ENCODE results near the gene SNX4.
"Not testable (repeated sequence)": the region's sequence is repeated elsewhere in the genome, so short reads cannot be mapped to it uniquely, and the experiment has no call there.

SNX4 gene

DNA sequence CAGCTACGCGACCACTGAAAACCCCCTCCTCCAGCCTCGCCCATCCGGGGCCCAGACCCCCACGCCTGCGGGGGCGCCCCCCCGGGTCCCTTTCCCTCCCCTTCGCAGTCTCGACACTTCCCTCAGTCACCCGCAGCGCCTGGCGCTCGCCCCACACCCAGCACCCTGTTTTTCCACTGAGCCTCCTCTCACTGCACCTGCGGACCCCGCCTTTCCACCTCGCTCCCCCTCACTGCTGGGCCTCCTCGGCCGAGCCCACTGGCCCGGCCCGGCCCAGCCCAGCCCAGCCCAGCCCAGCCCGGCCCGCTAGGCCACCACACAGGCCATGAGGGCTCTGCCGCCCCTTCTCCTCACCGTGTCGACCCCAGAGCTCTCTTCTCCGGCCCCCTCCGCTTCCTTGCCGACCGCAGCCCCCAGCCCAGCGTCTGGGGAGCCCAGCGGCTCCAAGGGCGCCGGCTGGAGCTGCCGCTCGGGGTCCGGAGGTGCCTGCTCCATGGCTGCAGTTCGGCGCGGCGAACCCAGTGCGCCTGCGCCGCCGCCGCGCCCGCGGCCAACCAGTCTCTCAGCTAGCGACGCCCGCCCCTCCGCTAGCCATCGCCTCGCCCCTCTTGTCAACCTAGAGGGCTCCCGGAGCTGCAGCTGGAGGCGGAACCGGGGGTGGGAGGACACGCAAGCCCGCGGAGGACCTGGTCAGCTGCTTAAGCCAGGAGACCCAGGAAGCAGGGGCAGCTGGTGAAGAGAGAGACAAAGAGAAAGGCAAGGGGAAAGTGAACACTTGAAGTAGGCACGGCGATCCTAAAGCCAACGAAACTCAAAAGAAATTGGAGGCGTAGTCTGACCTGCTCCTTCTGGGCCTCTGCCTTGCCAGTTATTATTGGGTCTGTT is at the start of gene SNX4:
Gene SNX4, minus strand, starts transcription at position 525 of the 885 bp plus-strand sequence. Its CDS starts 30 bp downstream, at position 495.
- peak; percentile 52 for DNase-seq

- no peak for DNase-seq
These were observed 36.3 kb upstream of the SNX4 start for GRCh38 chr3:125556314-125556713.

- DNase-seq: no peak
These were observed 32.4 kb upstream of the SNX4 start for GRCh38 chr3:125552401-125552800.

DNA sequence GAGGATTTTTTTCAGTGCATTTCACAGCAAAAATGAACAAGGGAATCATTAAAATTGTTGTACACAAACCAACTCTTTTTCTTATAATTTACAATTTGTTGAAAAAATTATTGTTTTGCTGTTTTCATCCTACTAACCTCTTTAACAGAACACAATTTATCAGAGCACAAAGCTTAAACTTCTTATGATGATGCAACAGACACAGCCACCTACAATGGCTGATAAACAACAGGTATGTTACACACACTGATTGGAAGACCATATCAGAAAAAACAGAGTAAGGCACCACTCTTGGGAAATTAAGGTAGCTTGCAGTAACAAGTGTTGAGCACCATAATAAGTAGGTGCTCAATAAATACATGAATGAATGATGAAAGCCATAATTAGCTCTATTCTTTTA is 8.9 kb upstream of the SNX4 start:
- no peak for DNase-seq

DNA sequence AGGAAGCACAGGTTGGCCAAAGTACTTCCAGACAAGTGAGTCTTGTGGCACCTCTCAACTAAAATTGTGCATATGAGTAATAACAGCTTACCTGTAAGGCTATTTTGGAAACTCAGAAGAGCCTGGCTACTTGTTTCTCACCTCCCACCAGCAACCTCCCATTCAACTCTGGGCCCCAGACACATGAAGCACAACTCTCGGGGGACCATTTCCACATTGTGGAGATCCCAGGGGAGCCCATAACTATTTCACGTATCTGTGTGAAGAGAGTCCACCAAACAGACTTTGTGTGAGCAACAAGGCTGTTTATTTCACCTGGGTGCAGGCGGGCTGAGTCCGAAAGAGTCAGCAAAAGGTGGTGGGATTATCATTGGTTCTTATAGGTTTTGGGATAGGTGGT is 5.2 kb upstream of the SNX4 start:
- DNase-seq: no peak

- DNase-seq: not testable (repeated sequence)
These were observed 539 bp upstream of the SNX4 start for GRCh38 chr3:125520563-125520919.

- no peak for DNase-seq
These were observed 4.6 kb downstream of the SNX4 start for GRCh38 chr3:125515421-125515820.

DNA sequence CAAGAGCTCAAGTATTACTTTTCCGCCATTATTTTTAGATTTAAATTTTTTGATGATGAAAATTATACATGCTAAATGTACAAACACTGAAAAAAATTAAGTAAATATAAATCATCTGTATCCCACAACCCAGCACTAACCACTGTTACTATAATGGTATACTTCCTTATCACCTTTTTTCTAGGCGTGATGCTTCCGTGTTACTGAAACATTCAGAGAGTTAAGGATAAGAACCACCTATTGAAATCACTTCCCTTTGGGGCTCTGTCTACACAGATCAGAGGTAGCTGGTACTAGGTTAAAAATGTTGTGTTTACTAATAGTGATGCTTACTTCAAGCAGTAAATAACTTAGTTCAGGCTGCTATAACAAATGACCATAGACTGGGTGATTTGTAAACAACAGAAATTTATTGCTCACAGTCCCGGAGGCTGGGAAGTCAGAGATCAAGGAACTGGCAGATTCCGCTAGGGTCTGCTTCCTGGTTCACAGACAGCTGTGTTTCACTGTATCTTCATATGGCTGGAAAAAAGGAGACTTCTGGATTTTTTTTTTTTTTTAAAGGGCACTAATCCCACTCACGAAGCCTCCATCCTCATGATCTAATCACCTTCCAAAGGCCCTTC is 6.4 kb downstream of the SNX4 start:
- no peak for DNase-seq

- no peak for DNase-seq
These were observed 7.7 kb downstream of the SNX4 start for GRCh38 chr3:125512135-125512920.

GRCh38 chr3:125511420-125512118 is 8.4 kb downstream of the SNX4 start:
- no peak for DNase-seq

DNA sequence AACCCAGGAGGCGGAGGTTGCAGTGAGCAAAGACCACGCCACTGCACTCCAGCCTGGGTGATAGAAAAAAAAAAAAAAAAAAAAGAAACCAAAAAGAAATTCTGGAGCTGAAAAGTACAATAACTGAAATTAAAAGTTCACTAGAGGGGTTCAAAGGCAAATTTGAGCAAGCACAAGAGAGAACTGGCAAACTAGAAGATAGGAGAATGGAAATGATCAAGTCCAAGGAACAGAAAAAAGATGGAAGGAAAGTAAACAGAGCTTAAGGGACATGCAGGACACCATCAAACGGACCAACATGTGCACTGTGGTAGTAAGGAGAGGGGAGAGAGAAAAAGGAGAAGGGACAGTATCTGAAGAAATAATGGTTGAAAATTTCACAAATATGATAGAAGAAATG is 12.9 kb downstream of the SNX4 start:
- no peak for DNase-seq

DNA sequence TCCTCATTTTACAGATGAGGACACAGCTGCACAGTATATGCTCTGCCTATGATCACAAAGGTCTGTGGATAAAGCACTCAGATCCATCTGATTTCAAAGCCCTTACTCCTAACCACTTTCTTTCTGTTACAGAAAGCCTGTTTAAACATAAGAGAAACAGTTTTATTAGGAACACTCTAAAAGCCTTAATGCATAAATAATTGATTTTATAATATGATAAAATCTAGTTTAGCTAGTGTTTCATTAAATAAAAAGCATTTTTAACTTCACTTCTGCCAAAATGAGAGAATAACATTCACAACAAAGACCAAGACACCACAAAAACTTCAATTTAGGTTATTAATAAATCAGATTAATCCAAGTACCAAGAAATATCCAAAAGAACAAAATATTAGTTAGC is 21.4 kb downstream of the SNX4 start:
- DNase-seq: no peak

- DNase-seq: no peak
These were observed 23.3 kb downstream of the SNX4 start for GRCh38 chr3:125496701-125497100.

GRCh38 chr3:125482406-125482805 is 37.6 kb downstream of the SNX4 start:
- DNase-seq: no peak

DNA sequence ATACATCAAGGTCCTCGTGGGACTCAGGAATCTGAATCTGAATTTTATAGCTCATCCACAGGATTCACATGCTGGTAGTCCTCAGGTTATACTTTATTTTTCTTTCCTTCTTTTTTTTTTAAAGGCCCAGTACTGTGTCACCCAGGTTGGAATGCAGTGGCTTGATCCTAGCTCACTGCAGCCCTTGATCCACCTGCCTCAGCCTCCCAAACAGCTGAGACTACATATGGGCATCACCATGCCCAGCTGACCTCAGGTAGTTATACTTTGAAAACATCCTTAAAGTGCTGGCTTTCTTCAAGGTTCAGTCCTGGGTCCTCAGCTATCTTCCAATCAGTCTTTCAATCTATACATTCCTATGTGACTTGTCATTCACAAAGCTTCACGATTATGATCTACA is 38.2 kb downstream of the SNX4 start:
- DNase-seq: no peak

- DNase-seq: not testable (repeated sequence)
These were observed 38.6 kb downstream of the SNX4 start for GRCh38 chr3:125481375-125481759.

- no peak for DNase-seq
These were observed 39.2 kb downstream of the SNX4 start for GRCh38 chr3:125480656-125481374.

DNA sequence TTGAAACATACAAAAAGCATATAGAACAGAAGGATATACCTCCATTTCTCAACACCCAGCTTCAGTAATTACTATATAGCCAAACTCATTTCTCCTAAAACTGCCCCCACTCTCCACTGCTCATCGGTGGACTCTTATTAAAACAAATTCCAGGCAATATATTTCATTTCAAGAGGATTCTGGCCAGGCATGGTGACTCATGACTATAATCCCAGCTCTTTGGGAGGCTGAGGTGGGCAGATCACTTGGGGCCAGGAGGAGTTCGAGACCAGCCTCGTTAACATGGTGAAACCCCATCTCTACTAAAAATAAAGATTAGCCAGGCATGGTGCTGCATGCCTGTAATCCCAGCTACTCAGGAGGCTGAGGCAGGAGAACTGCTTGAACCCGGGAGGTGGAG is 40.9 kb downstream of the SNX4 start:
- no peak for DNase-seq

GRCh38 chr3:125478326-125478725 is 41.7 kb downstream of the SNX4 start:
- no peak for DNase-seq

DNA sequence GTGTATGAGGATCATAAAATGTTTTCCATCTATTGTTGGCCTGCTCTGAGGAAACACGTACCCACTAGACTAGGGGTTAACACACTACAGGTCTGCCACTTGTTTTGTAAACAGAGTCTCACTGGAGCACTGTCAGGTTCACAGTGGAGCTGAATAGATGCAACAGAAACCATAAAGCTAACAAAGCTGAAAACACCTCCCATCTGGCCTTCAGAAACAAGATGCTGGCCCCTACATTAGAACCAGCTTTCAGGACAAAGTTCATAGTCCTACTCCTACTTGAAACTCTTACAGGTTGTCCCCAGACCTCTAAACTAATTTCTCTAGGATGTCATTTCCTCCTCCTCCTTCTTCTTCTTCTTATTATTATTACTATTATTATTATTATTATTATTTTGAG is 42.3 kb downstream of the SNX4 start:
- no peak for DNase-seq

DNA sequence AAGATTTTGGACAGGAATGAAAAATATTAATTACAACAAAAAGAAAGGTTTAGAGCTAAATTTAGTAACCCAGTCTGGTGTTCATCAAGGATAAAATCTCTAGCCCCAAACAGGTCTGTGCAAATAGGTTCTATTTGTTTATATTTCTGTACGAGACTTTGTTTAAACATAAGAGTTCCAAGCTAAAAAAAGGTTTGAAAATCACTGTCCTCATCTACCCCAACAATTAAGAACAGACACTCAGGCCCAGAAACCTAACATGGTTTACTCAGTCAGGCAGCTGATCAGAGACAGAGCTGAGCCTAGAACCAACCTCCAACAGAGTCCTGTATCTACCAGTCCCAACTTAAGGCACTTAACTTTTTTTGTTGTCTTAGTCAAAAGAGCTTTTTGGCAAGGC is 49.3 kb downstream of the SNX4 start:
- no peak for DNase-seq

DNA sequence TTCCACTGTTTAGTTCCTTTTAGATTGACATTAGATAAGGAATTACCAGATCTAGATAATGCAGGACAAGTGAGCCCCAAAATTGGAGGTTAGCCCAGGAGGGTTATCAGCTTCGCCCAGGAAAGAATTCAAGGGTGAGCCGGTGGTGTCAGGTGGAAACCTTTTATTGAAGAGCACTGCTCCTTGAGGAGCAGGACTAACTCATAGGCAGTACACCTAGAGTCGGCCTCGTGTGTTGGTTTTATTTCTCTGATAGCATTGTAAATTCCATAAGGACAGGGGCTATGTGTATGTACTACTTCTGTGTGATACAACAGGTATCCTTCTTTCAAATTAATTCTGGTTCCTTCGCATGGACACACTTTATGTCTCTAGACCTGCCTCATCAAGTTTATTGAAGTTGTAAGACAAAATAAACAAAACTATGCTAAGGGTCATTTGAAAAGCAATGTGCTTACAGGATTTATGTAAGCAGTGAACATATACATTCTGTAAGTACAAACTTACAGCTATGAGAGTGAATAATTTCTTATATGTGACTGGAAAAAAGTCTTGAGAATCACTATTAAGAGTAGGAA is 57.2 kb downstream of the SNX4 start:
- DNase-seq: no peak

Data from NCI-H1417 treated with DMSO at 0.1 percent for 48 hours (cell line).